PC-9 (cell line): Measurements from ENCODE around the gene MBNL2. TPM values are rescaled to one million over a fixed set of nuclear protein-coding genes. Genes with fewer than 3 reads are reported as not detected.

ENCODE experiments used
- BruUV-seq: library from RNA; stranded (reverse); fragments of 400-500 nt; replicated peaks from 2 replicates; lab custom pipeline; 2021; lab: Mats Ljungman, UMichigan
- CTCF ChIA-PET: fragments of 300-600 bp; sonication (Branson Sonifier 250); formaldehyde crosslinking; loops from one replicate; lab custom pipeline; 2022; ENCODE audit warnings: antibody characterized with exemption; lab: Charles Lee
- POLR2A ChIA-PET: fragments of 300-600 bp; sonication (Branson Sonifier 250); formaldehyde crosslinking; loops from one replicate; lab custom pipeline; 2022; ENCODE audit warnings: antibody characterized with exemption; ENCODE audit not compliant: unreplicated experiment; lab: Charles Lee
- DNase-seq, 2 experiments: peaks; one replicate each; pipeline versions ENCODE4 v3.0.0 to v3.0.0-alpha.2; 2015 to 2022; ENCODE audit warnings: mixed read lengths in 1 of 2
- H2AFZ ChIP-seq: fragments of 200-600 bp; sonication (generic); 2 replicates; pipeline ENCODE4 v1.8.1; 2017; ENCODE audit warnings: antibody characterized with exemption
- H3F3A ChIP-seq: fragments of 200-600 bp; sonication (generic); 2 replicates; pipeline ENCODE4 v1.8.1; 2017; ENCODE audit warnings: antibody characterized with exemption, mild to moderate bottlenecking, low read depth; ENCODE audit not compliant: insufficient read depth
- H3K27ac ChIP-seq: fragments of 200-600 bp; sonication (generic); 2 replicates; pipeline ENCODE4 v1.6.1; 2016; ENCODE audit warnings: mixed run types
- H3K27me3 ChIP-seq: fragments of 200-600 bp; sonication (generic); 2 replicates; pipeline ENCODE4 v1.6.1; 2016; ENCODE audit warnings: low read depth, mixed run types; ENCODE audit not compliant: insufficient read depth
- H3K36me3 ChIP-seq: fragments of 200-600 bp; sonication (generic); 2 replicates; pipeline ENCODE4 v1.6.1; 2016; ENCODE audit warnings: low read depth, mixed run types
- H3K4me1 ChIP-seq: fragments of 200-600 bp; sonication (generic); replicated peaks from 2 replicates; pipeline ENCODE4 v1.6.1; 2016; ENCODE audit warnings: mixed run types; ENCODE audit not compliant: insufficient read depth
- H3K4me2 ChIP-seq: fragments of 200-600 bp; sonication (generic); 2 replicates; pipeline ENCODE4 v1.6.1; 2017; ENCODE audit warnings: mixed run types
- H3K4me3 ChIP-seq: fragments of 200-600 bp; sonication (generic); 2 replicates; pipeline ENCODE4 v1.6.1; 2016; ENCODE audit warnings: mixed run types
- H3K79me2 ChIP-seq: fragments of 200-600 bp; sonication (generic); 2 replicates; pipeline ENCODE4 v1.6.1; 2017; ENCODE audit warnings: low read depth, mixed run types
- H3K9me2 ChIP-seq: fragments of 200-600 bp; sonication (generic); 2 replicates; pipeline ENCODE4 v1.8.1; 2017; ENCODE audit warnings: mild to moderate bottlenecking; ENCODE audit not compliant: insufficient read depth
- H3K9me3 ChIP-seq: fragments of 200-600 bp; sonication (generic); 2 replicates; pipeline ENCODE4 v1.8.1; 2016; ENCODE audit warnings: low read depth; ENCODE audit not compliant: insufficient read depth
- H4K20me1 ChIP-seq: fragments of 200-600 bp; sonication (generic); 2 replicates; pipeline ENCODE4 v1.8.1; 2017; ENCODE audit not compliant: insufficient read depth
- CTCF ChIP-seq: fragments of 200-600 bp; sonication (generic); conservative IDR thresholded peaks from 2 replicates; pipeline ENCODE4 v1.6.1; 2017; ENCODE audit warnings: mixed run types, antibody characterized with exemption, mild to moderate bottlenecking, moderate library complexity
- EZH2 ChIP-seq: fragments of 200-600 bp; sonication (generic); IDR thresholded peaks from 2 replicates; pipeline ENCODE4 v1.8.0; 2017; ENCODE audit warnings: antibody characterized with exemption, low read depth
- intact Hi-C: fragments of 100-400 bp; cut with micrococcal nuclease; formaldehyde crosslinking; loops from one replicate; pipeline ENCODE4 v1.10.0; 2022; ENCODE audit not compliant: unreplicated experiment
- total RNA-seq: library from RNA; stranded (reverse); gene quantifications from 2 replicates; pipeline ENCODE4 v1.2.3, GENCODE V29; 2021

Gene MBNL2
- total RNA-seq, 1 experiment from 2014 or later, result 91.3 TPM

GRCh38 chr13:97224544-97225300, 2.6 kb downstream of the MBNL2 start:
- peak; percentile 53 to 80 for DNase-seq
- TSS peak; percentile 16 for BruUV-seq
- H3K4me1 ChIP-seq, result peaks cover 58% of the 10 kb centered on the region

GRCh38 chr13:97225533-97225932, 3.4 kb downstream of the MBNL2 start:
- Histone ChIP-seq H3F3A (peaks cover 48% of the 10 kb centered on the region), H3K36me3 (peaks cover 55% of the 10 kb centered on the region), H3K79me2 (peaks cover 91% of the 10 kb centered on the region), H3K4me1 (peaks cover 55% of the 10 kb centered on the region), H3K9me2 (no peaks in the 10 kb centered on the region), H3K27me3 (no peaks in the 10 kb centered on the region), H3K9me3 (no peaks in the 10 kb centered on the region), H3K4me2 (peak overlapping the region; percentile 95), H4K20me1 (peaks cover 50% of the 10 kb centered on the region), H2AFZ (no peak overlapping the region), H3K4me3 (peak overlapping the region; percentile 81), H3K27ac (peak overlapping the region; percentile 85)
- TF ChIP-seq EZH2 (no peak), CTCF (no peak)
- no peak for DNase-seq
- BruUV-seq, result no TSS peak
- POLR2A ChIA-PET, result no interaction called here
- intact Hi-C loops, result loop anchor here (2.0 to 10.0 kb wide), 2 partner anchors 207 to 339 kb away; no protein-coding TSS in a partner anchor
- CTCF ChIA-PET, result no interaction called here

More at GRCh38 chr13:97224544-97225300, 2.6 kb downstream of the MBNL2 start:
- Histone ChIP-seq H3K4me2 (peak overlapping the region; percentile 95), H2AFZ (no peak overlapping the region), H4K20me1 (peaks cover 42% of the 10 kb centered on the region), H3K27me3 (no peaks in the 10 kb centered on the region), H3K9me3 (no peaks in the 10 kb centered on the region), H3K27ac (peak overlapping the region; percentile 85), H3K4me3 (peak overlapping the region; percentile 81), H3K36me3 (peaks cover 51% of the 10 kb centered on the region), H3K9me2 (no peaks in the 10 kb centered on the region), H3F3A (peaks cover 53% of the 10 kb centered on the region), H3K79me2 (peaks cover 83% of the 10 kb centered on the region)
- intact Hi-C loops, result loop anchor here (2.0 to 10.0 kb wide), 3 partner anchors 47 to 340 kb away; no protein-coding TSS in a partner anchor
- TF ChIP-seq EZH2 (no peak), CTCF (no peak)
- CTCF ChIA-PET, result interaction anchor here (0.6 to 0.7 kb wide), 3 partner anchors 9 to 353 kb away, joined by 7 to 8 read pairs (median 8); no protein-coding TSS in a partner anchor
- POLR2A ChIA-PET, result interaction anchor here (0.6 kb wide), 2 partner anchors 28 to 120 kb away, joined by 3 to 7 read pairs; no protein-coding TSS in a partner anchor

- H2AFZ ChIP-seq, result no peak overlapping the region
- peaks cover 60% of the 10 kb centered on the region for H3K36me3 ChIP-seq
- H3K9me2 ChIP-seq, result no peaks in the 10 kb centered on the region
- intact Hi-C loops, result loop anchor here (10.0 kb wide), 1 partner anchor 339 kb away; no protein-coding TSS in a partner anchor
- H4K20me1 ChIP-seq, result peaks cover 55% of the 10 kb centered on the region
- peaks cover 50% of the 10 kb centered on the region for H3K4me1 ChIP-seq
- no peak overlapping the region for H3K27ac ChIP-seq
- peaks cover 43% of the 10 kb centered on the region for H3F3A ChIP-seq
- ChIA-PET POLR2A (no interaction called here), CTCF (no interaction called here)
- peak overlapping the region; percentile 95 for H3K4me2 ChIP-seq
- peak overlapping the region; percentile 81 for H3K4me3 ChIP-seq
- peak in 1 of 2 experiments; percentile 47 for DNase-seq
- peaks cover 96% of the 10 kb centered on the region for H3K79me2 ChIP-seq
- no peaks in the 10 kb centered on the region for H3K27me3 ChIP-seq
- TF ChIP-seq CTCF (no peak), EZH2 (no peak)
- H3K9me3 ChIP-seq, result no peaks in the 10 kb centered on the region
- BruUV-seq, result no TSS peak
Observed at GRCh38 chr13:97226013-97226412, 3.9 kb downstream of the MBNL2 start.
